Ishikawa (cell line): Measurements from ENCODE around the gene CNTN1.

Source experiments
- EP300 ChIP-seq: IDR thresholded peaks from 2 replicates; pipeline ENCODE4 v1.6.1; 2012; ENCODE audit warnings: borderline replicate concordance
- FOXM1 ChIP-seq: IDR thresholded peaks from 2 replicates; pipeline ENCODE4 v1.6.1; 2012; ENCODE audit warnings: low read depth, borderline replicate concordance
- RAD21 ChIP-seq: IDR thresholded peaks from 2 replicates; pipeline ENCODE4 v1.6.1; 2012; ENCODE audit warnings: low read depth
- REST ChIP-seq: IDR thresholded peaks from 2 replicates; pipeline ENCODE4 v1.6.1; 2012; ENCODE audit warnings: low read depth, mild to moderate bottlenecking
- USF1 ChIP-seq: IDR thresholded peaks from 2 replicates; pipeline ENCODE4 v1.6.1; 2012
- YY1 ChIP-seq: IDR thresholded peaks from 2 replicates; pipeline ENCODE4 v1.6.1; 2012; ENCODE audit warnings: low read depth
- ZBTB7A ChIP-seq: IDR thresholded peaks from 2 replicates; pipeline ENCODE4 v1.6.1; 2012; ENCODE audit warnings: low read depth

- no peak for TF ChIP-seq EP300
- TF ChIP-seq USF1, result no peak
- TF ChIP-seq RAD21, result no peak
- no peak for TF ChIP-seq FOXM1
- no peak for TF ChIP-seq ZBTB7A
- TF ChIP-seq YY1, result no peak
- TF ChIP-seq REST, result no peak
These were observed 151.3 kb downstream of the CNTN1 start for GRCh38 chr12:40843495-40843894.
